Measurements from ENCODE around the gene GPR132.

- TF ChIP-seq, protein P1, sequence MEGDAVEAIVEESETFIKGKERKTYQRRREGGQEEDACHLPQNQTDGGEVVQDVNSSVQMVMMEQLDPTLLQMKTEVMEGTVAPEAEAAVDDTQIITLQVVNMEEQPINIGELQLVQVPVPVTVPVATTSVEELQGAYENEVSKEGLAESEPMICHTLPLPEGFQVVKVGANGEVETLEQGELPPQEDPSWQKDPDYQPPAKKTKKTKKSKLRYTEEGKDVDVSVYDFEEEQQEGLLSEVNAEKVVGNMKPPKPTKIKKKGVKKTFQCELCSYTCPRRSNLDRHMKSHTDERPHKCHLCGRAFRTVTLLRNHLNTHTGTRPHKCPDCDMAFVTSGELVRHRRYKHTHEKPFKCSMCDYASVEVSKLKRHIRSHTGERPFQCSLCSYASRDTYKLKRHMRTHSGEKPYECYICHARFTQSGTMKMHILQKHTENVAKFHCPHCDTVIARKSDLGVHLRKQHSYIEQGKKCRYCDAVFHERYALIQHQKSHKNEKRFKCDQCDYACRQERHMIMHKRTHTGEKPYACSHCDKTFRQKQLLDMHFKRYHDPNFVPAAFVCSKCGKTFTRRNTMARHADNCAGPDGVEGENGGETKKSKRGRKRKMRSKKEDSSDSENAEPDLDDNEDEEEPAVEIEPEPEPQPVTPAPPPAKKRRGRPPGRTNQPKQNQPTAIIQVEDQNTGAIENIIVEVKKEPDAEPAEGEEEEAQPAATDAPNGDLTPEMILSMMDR (IDR thresholded peaks at IDR 0.05; ENCODE audit: insufficient read depth, low read length), result no peak
- no peak for TF ChIP-seq POLR2AphosphoS5 (IDR thresholded peaks at IDR 0.05; ENCODE audit: low read depth)
- no peak for TF ChIP-seq REST (IDR thresholded peaks at IDR 0.05; ENCODE audit: insufficient replicate concordance, low read depth)
These were observed 17.5 kb upstream of the GPR132 start for GRCh38 chr14:105082703-105083102.

Data from HL-60 (cell line).